C4-2B (cell line): Measurements from ENCODE around the gene TPRG1L.
A peak's percentile ranks its signal among the peaks of the same experiment; 100 is the strongest.

Experiments used
- H3K27ac ChIP-seq: fragments of 450-650 bp; 2 replicates; pipeline ENCODE4 v1.5.1; 2017
- ZFX ChIP-seq: fragments of 450-650 bp; IDR thresholded peaks from 2 replicates; pipeline ENCODE4 v1.6.1; 2017
- TF ChIP-seq, protein P1 (sequence below): fragments of 450-650 bp; conservative IDR thresholded peaks from 2 replicates; pipeline ENCODE4 v1.5.1; 2017; ENCODE audit warnings: mild to moderate bottlenecking

TPRG1L gene

DNA sequence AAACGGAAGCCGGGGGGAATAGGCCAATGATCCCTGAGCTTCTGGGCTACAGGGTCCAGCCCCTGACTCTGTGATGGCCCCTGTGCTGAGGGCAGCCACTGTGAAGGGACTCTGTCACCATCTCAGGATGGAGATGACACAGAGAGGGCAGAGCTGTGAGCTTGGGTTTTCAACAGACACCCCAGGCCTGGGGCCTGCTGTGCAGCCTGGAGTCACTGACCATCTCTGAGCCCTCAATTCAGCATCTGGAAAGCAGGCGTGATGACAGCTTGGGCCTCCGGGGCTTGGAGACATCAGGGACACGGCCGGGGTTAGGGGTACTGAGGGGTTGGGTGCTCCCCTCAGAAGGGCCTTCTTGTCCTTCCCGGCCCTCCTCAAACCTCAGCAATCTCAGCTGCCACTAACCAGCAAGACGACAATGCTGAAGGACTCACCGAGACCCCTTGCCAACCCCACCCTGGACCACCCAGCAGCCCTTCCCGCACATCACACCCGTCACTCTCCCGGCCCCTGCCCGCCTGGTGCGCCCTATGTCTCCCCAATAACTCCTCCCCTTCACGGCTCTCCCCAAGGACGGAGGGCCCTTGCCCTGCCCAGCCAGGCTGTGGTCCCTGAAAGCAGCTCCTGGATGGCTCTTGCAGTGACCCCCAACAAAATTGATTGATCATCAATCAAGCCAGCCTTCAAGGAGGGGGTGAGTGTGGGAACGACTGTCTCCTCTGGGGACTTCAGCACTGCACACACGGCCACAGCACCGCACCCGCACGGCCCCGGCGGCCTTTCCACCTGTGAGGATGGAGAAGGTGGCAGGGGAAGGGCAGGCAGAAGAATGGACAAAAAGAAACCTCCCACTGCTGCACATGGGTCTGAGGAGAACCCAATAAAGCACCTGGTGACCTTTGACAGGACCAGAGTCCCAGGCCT is 17.8 kb upstream of the TPRG1L start:
- H3K27ac ChIP-seq = no peak overlapping the region
- TF ChIP-seq, protein P1, sequence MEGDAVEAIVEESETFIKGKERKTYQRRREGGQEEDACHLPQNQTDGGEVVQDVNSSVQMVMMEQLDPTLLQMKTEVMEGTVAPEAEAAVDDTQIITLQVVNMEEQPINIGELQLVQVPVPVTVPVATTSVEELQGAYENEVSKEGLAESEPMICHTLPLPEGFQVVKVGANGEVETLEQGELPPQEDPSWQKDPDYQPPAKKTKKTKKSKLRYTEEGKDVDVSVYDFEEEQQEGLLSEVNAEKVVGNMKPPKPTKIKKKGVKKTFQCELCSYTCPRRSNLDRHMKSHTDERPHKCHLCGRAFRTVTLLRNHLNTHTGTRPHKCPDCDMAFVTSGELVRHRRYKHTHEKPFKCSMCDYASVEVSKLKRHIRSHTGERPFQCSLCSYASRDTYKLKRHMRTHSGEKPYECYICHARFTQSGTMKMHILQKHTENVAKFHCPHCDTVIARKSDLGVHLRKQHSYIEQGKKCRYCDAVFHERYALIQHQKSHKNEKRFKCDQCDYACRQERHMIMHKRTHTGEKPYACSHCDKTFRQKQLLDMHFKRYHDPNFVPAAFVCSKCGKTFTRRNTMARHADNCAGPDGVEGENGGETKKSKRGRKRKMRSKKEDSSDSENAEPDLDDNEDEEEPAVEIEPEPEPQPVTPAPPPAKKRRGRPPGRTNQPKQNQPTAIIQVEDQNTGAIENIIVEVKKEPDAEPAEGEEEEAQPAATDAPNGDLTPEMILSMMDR = no peak
- TF ChIP-seq ZFX = no peak

DNA sequence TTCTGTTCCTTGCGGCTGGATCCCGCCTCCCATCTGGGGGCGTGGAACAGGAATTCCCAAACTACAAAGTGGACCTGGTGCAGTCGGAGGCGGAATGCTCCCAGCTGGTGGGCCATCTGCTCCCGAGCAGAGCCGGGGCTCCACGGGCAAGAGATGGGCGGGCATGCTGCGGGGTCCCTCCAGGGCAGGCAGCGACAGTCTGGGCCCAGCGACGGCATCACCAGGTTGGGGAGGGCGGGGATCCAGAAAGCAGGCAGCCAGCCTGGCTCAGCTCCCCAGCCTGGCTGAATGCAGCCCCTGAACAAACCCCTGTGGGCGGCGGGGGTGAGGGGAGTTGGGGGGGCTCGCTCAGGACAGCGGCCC is 17.1 kb upstream of the TPRG1L start:
- no peak for TF ChIP-seq ZFX
- TF ChIP-seq, protein P1 = no peak
- H3K27ac ChIP-seq = no peak overlapping the region

DNA sequence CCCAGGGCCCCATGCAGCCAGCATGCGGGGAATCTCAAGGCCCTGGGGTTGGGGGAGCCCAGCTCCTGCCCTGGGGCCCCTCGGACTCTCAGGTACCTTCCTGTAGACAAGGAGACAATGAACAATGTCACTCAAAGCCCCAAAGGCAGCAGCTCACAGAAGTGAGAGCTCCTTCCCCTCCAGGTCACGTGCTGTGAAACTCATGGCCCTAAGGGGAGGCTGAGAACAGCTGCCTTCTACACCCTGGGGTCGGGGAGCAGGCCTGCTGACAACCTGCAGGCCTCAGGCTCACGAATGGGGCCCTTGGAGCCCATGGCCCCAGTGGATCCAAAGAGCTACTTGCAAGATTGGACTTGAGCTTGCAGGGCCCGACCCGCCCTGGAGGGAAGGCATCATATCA is 16.7 kb upstream of the TPRG1L start:
- no peak for TF ChIP-seq ZFX
- TF ChIP-seq, protein P1 = no peak
- H3K27ac ChIP-seq = no peak overlapping the region

DNA sequence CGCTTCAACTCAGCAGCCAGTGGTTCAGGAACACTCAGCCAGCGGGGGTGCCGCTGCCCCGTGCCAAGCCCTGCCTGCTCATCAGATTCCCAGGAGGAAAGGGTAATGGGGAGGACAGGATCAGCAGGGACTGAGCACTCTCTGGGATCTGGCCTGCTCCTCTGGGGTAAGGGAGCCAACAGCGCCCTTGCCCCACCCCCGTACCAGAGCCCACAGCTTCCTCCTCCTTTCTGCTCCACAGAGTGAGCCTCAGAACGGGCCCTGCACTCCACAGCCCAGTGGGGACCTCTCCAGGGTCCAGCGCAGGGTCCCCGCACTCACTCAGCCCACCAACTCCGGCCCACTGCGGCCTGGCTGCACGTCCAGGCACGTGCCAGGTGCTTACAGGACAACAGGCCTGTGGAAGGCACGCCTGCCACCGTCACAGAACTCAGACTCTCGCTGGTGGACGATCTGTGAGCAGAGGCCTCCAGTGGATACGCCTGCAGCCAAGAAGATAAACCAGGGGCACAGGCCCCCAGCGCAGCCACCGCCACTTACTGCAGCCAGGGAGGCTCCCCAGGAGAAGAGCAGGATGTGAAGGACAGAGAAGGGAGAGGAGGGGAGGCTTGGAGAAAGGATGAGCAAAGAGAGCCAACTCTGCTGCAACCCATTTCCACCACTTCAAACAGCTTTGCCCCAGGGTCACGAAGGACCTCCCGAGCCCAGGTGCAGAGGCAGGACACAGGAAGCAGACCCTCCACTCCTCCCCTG is 15.6 kb upstream of the TPRG1L start:
- H3K27ac ChIP-seq = no peak overlapping the region
- TF ChIP-seq ZFX = no peak
- TF ChIP-seq, protein P1 = no peak

DNA sequence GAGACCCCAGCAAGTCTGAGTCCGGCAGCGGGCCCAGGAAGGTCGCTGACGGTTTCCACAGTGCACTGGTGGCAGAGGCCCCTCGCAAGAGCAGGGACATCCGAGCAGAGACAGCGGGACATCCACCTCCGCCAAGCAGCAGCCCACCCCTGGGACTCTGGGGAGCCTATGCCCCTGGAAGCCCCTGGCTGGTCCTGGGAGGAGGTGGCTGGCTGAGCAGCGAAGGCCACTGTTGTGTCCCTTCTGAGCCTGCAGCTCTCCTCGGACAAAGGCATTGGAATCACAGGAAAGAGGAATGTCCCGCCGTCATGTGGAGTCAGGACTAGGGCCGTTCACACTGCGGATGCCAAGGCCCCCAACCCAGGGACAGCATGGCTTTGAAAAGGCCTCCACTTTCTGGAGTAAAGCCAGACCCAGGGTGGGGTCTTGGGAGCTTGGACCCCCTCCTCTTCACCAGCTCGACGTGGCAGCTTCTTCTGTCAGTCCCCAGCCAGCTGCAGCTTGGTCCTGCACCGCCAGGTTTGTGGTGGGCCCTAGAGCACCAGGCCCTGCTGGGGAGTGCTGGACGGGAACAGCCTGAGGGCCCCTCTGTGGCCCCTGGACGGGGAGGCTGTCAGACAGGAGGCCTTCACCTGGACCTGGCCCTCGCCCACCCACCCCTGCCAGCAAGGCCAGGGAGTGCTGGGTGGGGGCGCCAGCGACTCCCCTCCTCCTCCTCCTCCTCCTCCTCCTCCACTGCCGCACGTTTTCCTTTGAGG is 14.9 kb upstream of the TPRG1L start:
- TF ChIP-seq, protein P1 = no peak
- TF ChIP-seq ZFX = no peak
- no peak overlapping the region for H3K27ac ChIP-seq

DNA sequence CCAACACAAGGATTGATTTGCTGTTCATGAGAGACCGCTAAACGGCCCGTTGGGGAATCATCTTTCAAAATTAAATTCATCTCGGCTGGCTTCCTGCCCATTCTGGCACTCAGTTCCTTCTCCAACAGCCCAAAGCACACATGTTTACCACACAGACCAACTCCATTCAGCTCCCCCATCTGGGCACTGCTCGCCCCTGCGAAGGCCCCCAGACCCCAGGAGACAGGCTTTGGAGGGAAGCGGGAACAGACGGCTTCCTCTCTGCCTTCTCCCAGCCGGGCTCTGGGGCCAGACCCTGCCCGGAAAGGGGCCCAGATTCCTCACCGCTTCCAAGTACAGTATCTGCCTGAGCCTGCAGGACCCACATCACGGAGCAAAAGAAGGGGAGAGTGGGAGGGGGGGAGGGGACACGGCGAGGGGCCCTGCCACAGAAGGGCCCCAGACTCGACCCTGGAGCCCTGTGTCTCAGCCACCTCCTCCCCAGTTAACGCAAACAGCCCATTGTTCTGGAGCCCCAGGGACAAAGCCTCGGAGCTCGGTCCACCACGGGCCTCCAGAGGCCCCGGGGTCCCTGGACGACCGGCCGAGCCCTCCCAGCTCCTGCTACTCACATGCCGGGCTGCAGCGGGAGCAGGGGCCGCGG is 14.2 kb upstream of the TPRG1L start:
- TF ChIP-seq, protein P1 = no peak
- no peak for TF ChIP-seq ZFX
- H3K27ac ChIP-seq = peak overlapping the region; percentile 33
